Neural cell (in vitro differentiated cells): ENCODE measurements around the gene LOXHD1. TPM values are rescaled to one million over a fixed set of nuclear protein-coding genes. Genes with fewer than 3 reads are reported as not detected.

Source experiments
- H2AFZ ChIP-seq: fragments of 200-600, 300-800 bp; sonication (generic), shearing (Covaris generic); 2 replicates; pipeline ENCODE4 v1.6.0; 2014; ENCODE audit warnings: low read depth, mild to moderate bottlenecking, antibody characterized with exemption, low read length, moderate library complexity
- H3F3A ChIP-seq: fragments of 200-600 bp; shearing (Covaris generic); 2 replicates; pipeline ENCODE4 v1.6.1; 2016; ENCODE audit warnings: mild to moderate bottlenecking, moderate library complexity, mixed read lengths, antibody characterized with exemption, low read length; ENCODE audit not compliant: insufficient read depth, poor library complexity, severe bottlenecking
- H3K27ac ChIP-seq: fragments of 200-600, 300-800 bp; sonication (generic), shearing (Covaris generic); 2 replicates; pipeline ENCODE4 v1.5.1; 2014; ENCODE audit warnings: mild to moderate bottlenecking, low read length, moderate library complexity
- H3K27me3 ChIP-seq: fragments of 300-800, 200-600 bp; sonication (generic), shearing (Covaris generic); 2 replicates; pipeline ENCODE4 v1.6.0; 2014; ENCODE audit warnings: mild to moderate bottlenecking, low read depth, low read length, moderate library complexity; ENCODE audit not compliant: insufficient read depth
- H3K36me3 ChIP-seq: fragments of 300-800, 200-600 bp; sonication (generic), shearing (Covaris generic); 2 replicates; pipeline ENCODE4 v1.5.1; 2014; ENCODE audit warnings: mild to moderate bottlenecking, antibody characterized with exemption, low read length, moderate library complexity; ENCODE audit not compliant: insufficient read depth
- H3K4me2 ChIP-seq: fragments of 300-800, 200-600 bp; sonication (generic), shearing (Covaris generic); 2 replicates; pipeline ENCODE4 v1.6.0; 2014; ENCODE audit warnings: mild to moderate bottlenecking, low read length
- H3K4me3 ChIP-seq: fragments of 300-800, 200-600 bp; sonication (generic), shearing (Covaris generic); 2 replicates; pipeline ENCODE4 v1.5.1; 2014; ENCODE audit warnings: mild to moderate bottlenecking, low read length, moderate library complexity
- H3K79me2 ChIP-seq: fragments of 200-600 bp; shearing (Covaris generic); replicated peaks from 2 replicates; pipeline ENCODE4 v1.6.0; 2014; ENCODE audit warnings: mild to moderate bottlenecking, low read length, moderate library complexity; ENCODE audit not compliant: insufficient read depth
- H3K9ac ChIP-seq: fragments of 300-800, 200-600 bp; sonication (generic), shearing (Covaris generic); 2 replicates; pipeline ENCODE4 v1.6.1; 2016; ENCODE audit warnings: mild to moderate bottlenecking, low read length, mixed read lengths
- H3K9me2 ChIP-seq: fragments of 200-600 bp; shearing (Covaris generic); 2 replicates; pipeline ENCODE4 v1.6.1; 2016; ENCODE audit warnings: mild to moderate bottlenecking, low read length, mixed read lengths; ENCODE audit not compliant: insufficient read depth
- H3K9me3 ChIP-seq: fragments of 200-600, 300-800 bp; sonication (generic), shearing (Covaris generic); 2 replicates; pipeline ENCODE4 v1.6.1; 2016; ENCODE audit warnings: mild to moderate bottlenecking, mixed run types, low read length, moderate library complexity, mixed read lengths
- H4K20me1 ChIP-seq: fragments of 200-600 bp; shearing (Covaris generic); 2 replicates; pipeline ENCODE4 v1.6.1; 2016; ENCODE audit warnings: mild to moderate bottlenecking, mixed run types; ENCODE audit not compliant: insufficient read depth
- CTCF ChIP-seq: fragments of 450-650 bp; IDR thresholded peaks from 2 replicates; pipeline ENCODE4 v1.5.1; 2014; ENCODE audit warnings: antibody characterized with exemption, mild to moderate bottlenecking, moderate library complexity; ENCODE audit not compliant: poor library complexity, severe bottlenecking
- EP300 ChIP-seq: fragments of 450-650 bp; conservative IDR thresholded peaks from 2 replicates; pipeline ENCODE4 v1.6.1; 2014; ENCODE audit warnings: antibody characterized with exemption, mild to moderate bottlenecking, moderate library complexity; ENCODE audit not compliant: poor library complexity, severe bottlenecking
- EZH2 ChIP-seq: fragments of 200-600, 300-800 bp; shearing (Covaris generic), sonication (generic); IDR thresholded peaks from 2 replicates; pipeline ENCODE4 v1.6.1; 2014; ENCODE audit warnings: antibody characterized with exemption, low read length, borderline replicate concordance, mild to moderate bottlenecking; ENCODE audit not compliant: insufficient read depth, poor library complexity, severe bottlenecking
- MXI1 ChIP-seq: fragments of 450-650 bp; conservative IDR thresholded peaks from 2 replicates; pipeline ENCODE4 v1.6.1; 2014; ENCODE audit warnings: antibody characterized with exemption, mild to moderate bottlenecking; ENCODE audit not compliant: poor library complexity, severe bottlenecking
- POLR2AphosphoS5 ChIP-seq: IDR thresholded peaks from 2 replicates; pipeline ENCODE4 v1.6.1; 2012
- RAD21 ChIP-seq: fragments of 450-650 bp; conservative IDR thresholded peaks from 2 replicates; pipeline ENCODE4 v1.6.1; 2014; ENCODE audit warnings: antibody characterized with exemption, mild to moderate bottlenecking, moderate library complexity
- SMC3 ChIP-seq: fragments of 450-650 bp; conservative IDR thresholded peaks from 2 replicates; pipeline ENCODE4 v1.6.1; 2014; ENCODE audit warnings: antibody characterized with exemption, mild to moderate bottlenecking, moderate library complexity; ENCODE audit not compliant: poor library complexity
- TAF1 ChIP-seq: IDR thresholded peaks from 2 replicates; pipeline ENCODE4 v1.6.1; 2012; ENCODE audit warnings: low read depth
- polyA plus RNA-seq: library from polyadenylated mRNA; depleted of rRNA; stranded (reverse); fragments of >200 nt; gene quantifications from 2 replicates; pipeline ENCODE4 v1.2.3, GENCODE V29; 2014
- TF ChIP-seq, protein P1 (sequence below): IDR thresholded peaks from 2 replicates; pipeline ENCODE4 v1.6.1; 2012; ENCODE audit warnings: borderline replicate concordance

Gene LOXHD1
- polyA plus RNA-seq, 1 donor from 2014 or later: not detected

GRCh38 chr18:46650681-46651080 lies 6.3 kb downstream of the LOXHD1 start:
- no peaks in the 10 kb centered on the region for H4K20me1 ChIP-seq
- no peaks in the 10 kb centered on the region for H3K27me3 ChIP-seq
- H3K4me2 ChIP-seq: no peak overlapping the region
- H3K36me3 ChIP-seq: no peaks in the 10 kb centered on the region
- TF ChIP-seq TAF1 (no peak), MXI1 (no peak), SMC3 (no peak), CTCF (no peak), EP300 (no peak), EZH2 (no peak), RAD21 (no peak), POLR2AphosphoS5 (no peak)
- TF ChIP-seq, protein P1, sequence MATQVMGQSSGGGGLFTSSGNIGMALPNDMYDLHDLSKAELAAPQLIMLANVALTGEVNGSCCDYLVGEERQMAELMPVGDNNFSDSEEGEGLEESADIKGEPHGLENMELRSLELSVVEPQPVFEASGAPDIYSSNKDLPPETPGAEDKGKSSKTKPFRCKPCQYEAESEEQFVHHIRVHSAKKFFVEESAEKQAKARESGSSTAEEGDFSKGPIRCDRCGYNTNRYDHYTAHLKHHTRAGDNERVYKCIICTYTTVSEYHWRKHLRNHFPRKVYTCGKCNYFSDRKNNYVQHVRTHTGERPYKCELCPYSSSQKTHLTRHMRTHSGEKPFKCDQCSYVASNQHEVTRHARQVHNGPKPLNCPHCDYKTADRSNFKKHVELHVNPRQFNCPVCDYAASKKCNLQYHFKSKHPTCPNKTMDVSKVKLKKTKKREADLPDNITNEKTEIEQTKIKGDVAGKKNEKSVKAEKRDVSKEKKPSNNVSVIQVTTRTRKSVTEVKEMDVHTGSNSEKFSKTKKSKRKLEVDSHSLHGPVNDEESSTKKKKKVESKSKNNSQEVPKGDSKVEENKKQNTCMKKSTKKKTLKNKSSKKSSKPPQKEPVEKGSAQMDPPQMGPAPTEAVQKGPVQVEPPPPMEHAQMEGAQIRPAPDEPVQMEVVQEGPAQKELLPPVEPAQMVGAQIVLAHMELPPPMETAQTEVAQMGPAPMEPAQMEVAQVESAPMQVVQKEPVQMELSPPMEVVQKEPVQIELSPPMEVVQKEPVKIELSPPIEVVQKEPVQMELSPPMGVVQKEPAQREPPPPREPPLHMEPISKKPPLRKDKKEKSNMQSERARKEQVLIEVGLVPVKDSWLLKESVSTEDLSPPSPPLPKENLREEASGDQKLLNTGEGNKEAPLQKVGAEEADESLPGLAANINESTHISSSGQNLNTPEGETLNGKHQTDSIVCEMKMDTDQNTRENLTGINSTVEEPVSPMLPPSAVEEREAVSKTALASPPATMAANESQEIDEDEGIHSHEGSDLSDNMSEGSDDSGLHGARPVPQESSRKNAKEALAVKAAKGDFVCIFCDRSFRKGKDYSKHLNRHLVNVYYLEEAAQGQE: no peak
- H3K79me2 ChIP-seq: no peaks in the 10 kb centered on the region
- H3K9ac ChIP-seq: no peak overlapping the region
- H3K9me2 ChIP-seq: no peaks in the 10 kb centered on the region
- no peak overlapping the region for H2AFZ ChIP-seq
- H3F3A ChIP-seq: no peaks in the 10 kb centered on the region
- H3K4me3 ChIP-seq: no peak overlapping the region
- H3K27ac ChIP-seq: no peak overlapping the region
- no peaks in the 10 kb centered on the region for H3K9me3 ChIP-seq

DNA sequence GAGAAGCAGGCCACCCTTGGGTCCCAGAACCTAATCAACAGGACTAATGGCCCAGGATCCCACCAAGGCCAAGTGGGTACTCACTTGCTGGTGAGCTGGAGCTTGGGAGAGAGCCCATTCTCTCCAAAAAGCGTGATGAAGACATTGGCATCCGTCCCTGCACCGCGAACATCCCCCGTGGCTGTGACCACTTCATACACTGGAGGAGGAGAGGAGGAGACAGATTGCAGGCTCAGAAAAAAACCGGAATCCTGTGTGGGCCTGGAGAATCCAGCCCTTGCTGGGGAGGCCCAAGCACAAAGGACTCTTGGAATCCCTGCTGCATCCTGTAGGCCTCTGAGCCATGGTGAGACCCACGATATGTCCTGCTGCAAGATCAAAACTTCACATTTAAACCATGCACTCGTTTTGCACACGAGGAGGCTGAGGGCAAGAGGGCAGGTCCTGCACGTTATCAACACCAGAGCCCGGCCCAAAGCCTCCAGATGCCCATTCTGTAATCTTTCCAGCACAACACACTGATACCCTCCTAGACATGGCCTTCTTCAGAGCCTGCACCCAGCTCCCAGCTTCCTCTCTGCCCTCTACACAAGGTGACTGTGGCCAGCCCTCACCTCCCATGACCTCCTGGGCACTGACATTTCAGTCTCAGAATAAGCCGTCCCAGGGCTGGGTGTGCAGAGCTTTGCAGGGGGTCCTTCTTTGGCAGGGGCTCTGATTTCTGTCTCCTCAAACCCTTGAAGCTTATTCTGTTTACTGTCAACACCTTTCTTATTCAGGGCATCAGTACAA lies 7.8 kb downstream of the LOXHD1 start:
- no peaks in the 10 kb centered on the region for H3K27me3 ChIP-seq
- H3F3A ChIP-seq: no peaks in the 10 kb centered on the region
- H3K4me3 ChIP-seq: no peak overlapping the region
- H3K9ac ChIP-seq: no peak overlapping the region
- H3K4me2 ChIP-seq: no peak overlapping the region
- H3K9me2 ChIP-seq: no peaks in the 10 kb centered on the region
- TF ChIP-seq EP300: no peak
- no peak for TF ChIP-seq MXI1
- TF ChIP-seq RAD21: no peak
- TF ChIP-seq EZH2: no peak
- no peak for TF ChIP-seq SMC3
- TF ChIP-seq, protein P1: no peak
- no peak for TF ChIP-seq CTCF
- TF ChIP-seq POLR2AphosphoS5: no peak
- TF ChIP-seq TAF1: no peak
- H3K9me3 ChIP-seq: no peaks in the 10 kb centered on the region
- H2AFZ ChIP-seq: no peak overlapping the region
- H3K36me3 ChIP-seq: no peaks in the 10 kb centered on the region
- no peak overlapping the region for H3K27ac ChIP-seq
- no peaks in the 10 kb centered on the region for H3K79me2 ChIP-seq
- H4K20me1 ChIP-seq: no peaks in the 10 kb centered on the region
